Cardiac muscle cell (in vitro differentiated cells and primary cell): ENCODE results near the gene RPL28. TPM values are rescaled to one million over a fixed set of nuclear protein-coding genes. Genes with fewer than 3 reads are reported as not detected.

ENCODE experiments used
- DNase-seq, 2 donors: peaks; one replicate each; pipeline versions ENCODE4 v3.0.0 to v3.0.0-alpha.2; 2010 to 2017; ENCODE audit warnings: low read depth in 1 of 2, low spot score in 1 of 2
- H3K27ac ChIP-seq: fragments of 200-600 bp; sonication (generic); 2 replicates; pipeline ENCODE4 v1.5.1; 2016
- H3K27me3 ChIP-seq: fragments of 200-600 bp; sonication (generic); 2 replicates; pipeline ENCODE4 v1.6.0; 2016; ENCODE audit warnings: control low read depth
- H3K36me3 ChIP-seq: fragments of 200-600 bp; sonication (generic); 2 replicates; pipeline ENCODE4 v1.5.1; 2016; ENCODE audit warnings: control low read depth
- H3K4me1 ChIP-seq: fragments of 200-600 bp; sonication (generic); 2 replicates; pipeline ENCODE4 v1.8.1; 2017; ENCODE audit warnings: low read depth, mild to moderate bottlenecking, mixed run types
- H3K4me3 ChIP-seq: fragments of 200-600 bp; sonication (generic); 2 replicates; pipeline ENCODE4 v1.5.1; 2016; ENCODE audit warnings: mild to moderate bottlenecking
- H3K9me3 ChIP-seq: fragments of 200-600 bp; sonication (generic); 2 replicates; pipeline ENCODE4 v1.5.1; 2017; ENCODE audit warnings: low read depth, mild to moderate bottlenecking, control low read depth
- polyA plus RNA-seq: library from polyadenylated mRNA; unstranded; fragments of >200 nt; fragmentation: Nextera tagmentation; extraction: Ambion mirVana; gene quantifications from 2 replicates; pipeline ENCODE4 v1.2.1, GENCODE V29; 2016
- total RNA-seq: library from RNA; depleted of rRNA; stranded (reverse); fragments of >200 nt; gene quantifications from 2 replicates; pipeline ENCODE4 v1.2.3, GENCODE V29; 2016
- TF ChIP-seq, protein P1 (sequence below): IDR thresholded peaks from 2 replicates; pipeline ENCODE4 v1.5.1; 2012; ENCODE audit warnings: low read depth, mild to moderate bottlenecking, low read length

Gene RPL28
- total and polyA plus RNA-seq, 2 experiments from 2014 or later = 273 to 1,325 TPM

DNA sequence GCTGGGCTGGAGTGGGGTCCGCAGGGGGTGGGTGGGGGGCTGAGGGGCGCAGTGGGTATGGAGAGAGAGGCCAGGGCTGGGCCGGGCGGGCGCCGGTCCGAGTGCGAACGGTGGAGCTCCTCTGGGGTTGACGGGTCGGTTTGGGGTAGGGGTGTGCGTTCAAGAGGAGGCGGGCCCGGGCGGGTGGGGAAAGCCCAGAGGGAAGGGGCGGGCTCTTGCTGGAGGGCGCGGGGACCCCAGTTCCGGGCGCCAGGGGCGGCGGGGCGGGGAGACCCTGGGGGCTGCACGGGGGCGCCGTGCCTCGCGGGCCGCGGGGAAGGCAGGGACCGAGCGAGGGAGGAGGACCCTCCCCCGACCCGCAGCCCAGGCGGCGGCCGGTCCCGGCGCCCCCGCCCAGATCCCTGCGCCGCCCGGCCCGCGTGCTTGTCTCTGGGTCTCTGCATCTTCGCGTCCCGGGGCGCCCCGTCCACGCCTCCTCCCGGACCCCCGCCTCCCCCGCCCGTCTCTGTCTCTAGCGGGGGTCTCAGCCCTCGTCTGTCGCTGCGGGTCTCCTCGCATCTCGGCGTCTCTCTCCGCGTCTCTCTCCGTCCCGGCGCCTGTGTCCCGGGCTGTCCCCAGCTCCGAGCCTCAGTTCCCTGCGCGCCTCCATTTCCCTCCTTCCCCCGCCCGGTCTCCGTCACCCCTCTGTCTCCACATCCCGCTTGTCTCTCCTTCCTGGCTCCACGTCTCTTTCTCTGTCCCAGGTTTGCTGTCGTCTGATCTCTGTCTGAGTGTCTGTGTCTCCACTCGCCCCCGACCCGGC, 65.6 kb downstream of the RPL28 start:
- TF ChIP-seq, protein P1, sequence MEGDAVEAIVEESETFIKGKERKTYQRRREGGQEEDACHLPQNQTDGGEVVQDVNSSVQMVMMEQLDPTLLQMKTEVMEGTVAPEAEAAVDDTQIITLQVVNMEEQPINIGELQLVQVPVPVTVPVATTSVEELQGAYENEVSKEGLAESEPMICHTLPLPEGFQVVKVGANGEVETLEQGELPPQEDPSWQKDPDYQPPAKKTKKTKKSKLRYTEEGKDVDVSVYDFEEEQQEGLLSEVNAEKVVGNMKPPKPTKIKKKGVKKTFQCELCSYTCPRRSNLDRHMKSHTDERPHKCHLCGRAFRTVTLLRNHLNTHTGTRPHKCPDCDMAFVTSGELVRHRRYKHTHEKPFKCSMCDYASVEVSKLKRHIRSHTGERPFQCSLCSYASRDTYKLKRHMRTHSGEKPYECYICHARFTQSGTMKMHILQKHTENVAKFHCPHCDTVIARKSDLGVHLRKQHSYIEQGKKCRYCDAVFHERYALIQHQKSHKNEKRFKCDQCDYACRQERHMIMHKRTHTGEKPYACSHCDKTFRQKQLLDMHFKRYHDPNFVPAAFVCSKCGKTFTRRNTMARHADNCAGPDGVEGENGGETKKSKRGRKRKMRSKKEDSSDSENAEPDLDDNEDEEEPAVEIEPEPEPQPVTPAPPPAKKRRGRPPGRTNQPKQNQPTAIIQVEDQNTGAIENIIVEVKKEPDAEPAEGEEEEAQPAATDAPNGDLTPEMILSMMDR = no peak
- H3K4me1 ChIP-seq = peaks cover 11% of the 10 kb centered on the region
- no peaks in the 10 kb centered on the region for H3K36me3 ChIP-seq
- H3K4me3 ChIP-seq = peak overlapping the region; percentile 25
- DNase-seq = no peak
- H3K27ac ChIP-seq = no peak overlapping the region
- H3K9me3 ChIP-seq = no peaks in the 10 kb centered on the region
- peaks cover 60% of the 10 kb centered on the region for H3K27me3 ChIP-seq

DNA sequence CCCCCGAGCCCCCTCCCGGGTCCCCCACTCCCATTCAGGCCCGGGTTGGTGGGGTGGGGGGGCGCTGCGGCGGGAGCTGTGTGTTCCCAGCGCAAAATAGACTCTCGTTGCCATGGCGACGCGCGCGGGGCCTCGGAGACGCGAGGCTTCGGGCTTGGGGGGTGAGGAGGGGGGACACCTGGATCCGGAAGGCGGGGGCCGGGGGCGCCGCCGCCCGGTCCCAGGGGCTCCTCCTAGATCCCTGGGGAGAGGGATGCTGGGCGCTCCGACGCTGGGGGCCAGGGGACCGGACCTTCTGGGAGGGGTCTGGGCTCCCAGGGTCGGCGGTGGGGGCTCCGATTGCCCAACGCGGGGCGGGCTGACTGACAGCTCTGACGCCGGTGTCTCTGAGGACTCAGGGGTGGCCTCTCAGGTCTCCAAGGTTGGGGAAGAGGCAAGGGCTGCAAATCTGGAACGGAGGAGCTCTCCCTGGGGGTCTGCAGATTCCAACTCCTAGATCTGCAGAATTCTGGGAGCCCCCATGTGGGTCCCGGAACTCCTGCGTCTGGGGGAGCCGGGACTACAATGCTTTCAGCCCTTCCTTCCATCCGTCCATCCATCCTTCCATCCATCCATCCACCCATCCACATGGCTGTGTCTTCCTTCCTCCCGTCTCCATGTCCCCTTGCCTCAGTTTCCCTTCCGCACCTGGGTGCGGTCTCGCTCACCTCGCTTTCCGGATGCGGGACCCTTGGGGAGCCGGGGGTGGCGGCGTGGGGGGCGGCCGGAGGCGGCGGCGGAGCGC, 66.4 kb downstream of the RPL28 start:
- H3K9me3 ChIP-seq = no peaks in the 10 kb centered on the region
- peak overlapping the region; percentile 25 for H3K4me3 ChIP-seq
- H3K36me3 ChIP-seq = no peaks in the 10 kb centered on the region
- peaks cover 52% of the 10 kb centered on the region for H3K27me3 ChIP-seq
- H3K4me1 ChIP-seq = peaks cover 11% of the 10 kb centered on the region
- TF ChIP-seq, protein P1 = no peak
- no peak overlapping the region for H3K27ac ChIP-seq
- no peak for DNase-seq

Other genes with a start within 250 kb of the RPL28 start
- gene TNNT1, start 236.7 kb upstream of the RPL28 start, total RNA-seq = 16.1 and 25.0 TPM in 2 replicates
- 34.7 and 35.5 TPM in 2 replicates for gene TNNT1, start 236.7 kb upstream of the RPL28 start, polyA plus RNA-seq
- 64.5 and 78.6 TPM in 2 replicates for gene TNNI3, start 228.2 kb upstream of the RPL28 start, total RNA-seq
- gene TNNI3, start 228.2 kb upstream of the RPL28 start, polyA plus RNA-seq = 49.8 and 85.5 TPM in 2 replicates
- 3.2 and 3.5 TPM in 2 replicates for gene DNAAF3, start 219.3 kb upstream of the RPL28 start, total RNA-seq
- gene DNAAF3, start 219.3 kb upstream of the RPL28 start, polyA plus RNA-seq = 7.6 and 14.3 TPM in 2 replicates
- 0.12 and 0.53 TPM in 2 replicates for gene SYT5, start 205.6 kb upstream of the RPL28 start, total RNA-seq
- gene SYT5, start 205.6 kb upstream of the RPL28 start, polyA plus RNA-seq = not detected in 2 replicates
- 3.0 and 6.9 TPM in 2 replicates for gene PTPRH, start 176.4 kb upstream of the RPL28 start, total RNA-seq
- 2.3 TPM in 2 replicates for gene PTPRH, start 176.4 kb upstream of the RPL28 start, polyA plus RNA-seq
- 4.2 and 4.7 TPM in 2 replicates for gene TMEM86B, start 157.2 kb upstream of the RPL28 start, total RNA-seq
- gene TMEM86B, start 157.2 kb upstream of the RPL28 start, polyA plus RNA-seq = 2.6 and 5.3 TPM in 2 replicates
- 87.9 and 91.7 TPM in 2 replicates for gene PPP6R1, start 126.9 kb upstream of the RPL28 start, total RNA-seq
- gene PPP6R1, start 126.9 kb upstream of the RPL28 start, polyA plus RNA-seq = 98.7 and 101 TPM in 2 replicates
- gene HSPBP1, start 105.8 kb upstream of the RPL28 start, total RNA-seq = 47.2 and 77.7 TPM in 2 replicates
- gene HSPBP1, start 105.8 kb upstream of the RPL28 start, polyA plus RNA-seq = 68.9 and 123 TPM in 2 replicates
- gene BRSK1, start 101.9 kb upstream of the RPL28 start, total RNA-seq = 34.4 and 34.7 TPM in 2 replicates
- gene BRSK1, start 101.9 kb upstream of the RPL28 start, polyA plus RNA-seq = 3.5 and 5.6 TPM in 2 replicates
- not detected in 2 replicates for gene TMEM150B, start 60.6 kb upstream of the RPL28 start, total RNA-seq
- gene TMEM150B, start 60.6 kb upstream of the RPL28 start, polyA plus RNA-seq = not detected in 2 replicates
- gene KMT5C, start 46.1 kb upstream of the RPL28 start, total RNA-seq = 58.9 and 82.4 TPM in 2 replicates
- 63.5 and 81.7 TPM in 2 replicates for gene KMT5C, start 46.1 kb upstream of the RPL28 start, polyA plus RNA-seq
- not detected in 2 replicates for gene COX6B2, start 31.2 kb upstream of the RPL28 start, total RNA-seq
- gene COX6B2, start 31.2 kb upstream of the RPL28 start, polyA plus RNA-seq = 0.06 and 0.17 TPM in 2 replicates
- gene GARIN5B, start 22.7 kb upstream of the RPL28 start, total RNA-seq = not detected in 2 replicates
- not detected in 2 replicates for gene GARIN5B, start 22.7 kb upstream of the RPL28 start, polyA plus RNA-seq
- gene IL11, start 15.5 kb upstream of the RPL28 start, total RNA-seq = 0.12 and 0.49 TPM in 2 replicates
- 0.72 TPM in 1 of 2 replicates, not detected in the other for gene IL11, start 15.5 kb upstream of the RPL28 start, polyA plus RNA-seq
- not detected in 2 replicates for gene TMEM190, start 9.1 kb upstream of the RPL28 start, total RNA-seq
- 0.85 and 1.3 TPM in 2 replicates for gene TMEM190, start 9.1 kb upstream of the RPL28 start, polyA plus RNA-seq
- 0.27 and 0.35 TPM in 2 replicates for gene TMEM238, start 1.6 kb upstream of the RPL28 start, total RNA-seq
- 1.7 and 4.0 TPM in 2 replicates for gene TMEM238, start 1.6 kb upstream of the RPL28 start, polyA plus RNA-seq
- 54.2 and 244 TPM in 2 replicates for gene UBE2S, start 21.9 kb downstream of the RPL28 start, total RNA-seq
- 164 and 471 TPM in 2 replicates for gene UBE2S, start 21.9 kb downstream of the RPL28 start, polyA plus RNA-seq
- not detected in 2 replicates for gene SHISA7, start 57.4 kb downstream of the RPL28 start, total RNA-seq
- not detected in 2 replicates for gene SHISA7, start 57.4 kb downstream of the RPL28 start, polyA plus RNA-seq
- gene ISOC2, start 75.7 kb downstream of the RPL28 start, total RNA-seq = 99.4 and 200 TPM in 2 replicates
- gene ISOC2, start 75.7 kb downstream of the RPL28 start, polyA plus RNA-seq = 73.9 and 89.7 TPM in 2 replicates
- gene C19orf85, start 78.8 kb downstream of the RPL28 start, total RNA-seq = not detected in 2 replicates
- gene C19orf85, start 78.8 kb downstream of the RPL28 start, polyA plus RNA-seq = not detected in 2 replicates
- gene ZNF628, start 90.7 kb downstream of the RPL28 start, total RNA-seq = 15.7 and 16.7 TPM in 2 replicates
- gene ZNF628, start 90.7 kb downstream of the RPL28 start, polyA plus RNA-seq = 0.95 and 0.96 TPM in 2 replicates
- 56.5 and 78.7 TPM in 2 replicates for gene NAT14, start 99.3 kb downstream of the RPL28 start, total RNA-seq
- gene NAT14, start 99.3 kb downstream of the RPL28 start, polyA plus RNA-seq = 137 and 138 TPM in 2 replicates
- 0.32 and 0.89 TPM in 2 replicates for gene SSC5D, start 102.5 kb downstream of the RPL28 start, total RNA-seq
- 0.15 and 0.60 TPM in 2 replicates for gene SSC5D, start 102.5 kb downstream of the RPL28 start, polyA plus RNA-seq
- gene SBK2, start 151.2 kb downstream of the RPL28 start, total RNA-seq = 2.4 and 5.3 TPM in 2 replicates
- 6.8 and 7.1 TPM in 2 replicates for gene SBK2, start 151.2 kb downstream of the RPL28 start, polyA plus RNA-seq
- 0.71 and 0.88 TPM in 2 replicates for gene SBK3, start 159.6 kb downstream of the RPL28 start, total RNA-seq
- gene SBK3, start 159.6 kb downstream of the RPL28 start, polyA plus RNA-seq = not detected in 2 replicates
- 10.3 and 13.4 TPM in 2 replicates for gene ZNF579, start 194.9 kb downstream of the RPL28 start, total RNA-seq
- 14.9 and 17.7 TPM in 2 replicates for gene ZNF579, start 194.9 kb downstream of the RPL28 start, polyA plus RNA-seq
- gene FIZ1, start 213.6 kb downstream of the RPL28 start, total RNA-seq = 12.8 and 13.6 TPM in 2 replicates
- gene FIZ1, start 213.6 kb downstream of the RPL28 start, polyA plus RNA-seq = 18.7 and 25.3 TPM in 2 replicates
- gene ZNF524, start 214.4 kb downstream of the RPL28 start, total RNA-seq = 26.5 and 29.1 TPM in 2 replicates
- gene ZNF524, start 214.4 kb downstream of the RPL28 start, polyA plus RNA-seq = 15.9 and 17.3 TPM in 2 replicates
- 7.1 and 11.2 TPM in 2 replicates for gene ZNF865, start 219.7 kb downstream of the RPL28 start, total RNA-seq
- gene ZNF865, start 219.7 kb downstream of the RPL28 start, polyA plus RNA-seq = 1.9 and 2.6 TPM in 2 replicates
- gene ZNF784, start 238.6 kb downstream of the RPL28 start, total RNA-seq = 15.1 and 15.4 TPM in 2 replicates
- 13.3 and 14.0 TPM in 2 replicates for gene ZNF784, start 238.6 kb downstream of the RPL28 start, polyA plus RNA-seq